Measurements from ENCODE around the gene EEF2K.

Gene EEF2K

DNA sequence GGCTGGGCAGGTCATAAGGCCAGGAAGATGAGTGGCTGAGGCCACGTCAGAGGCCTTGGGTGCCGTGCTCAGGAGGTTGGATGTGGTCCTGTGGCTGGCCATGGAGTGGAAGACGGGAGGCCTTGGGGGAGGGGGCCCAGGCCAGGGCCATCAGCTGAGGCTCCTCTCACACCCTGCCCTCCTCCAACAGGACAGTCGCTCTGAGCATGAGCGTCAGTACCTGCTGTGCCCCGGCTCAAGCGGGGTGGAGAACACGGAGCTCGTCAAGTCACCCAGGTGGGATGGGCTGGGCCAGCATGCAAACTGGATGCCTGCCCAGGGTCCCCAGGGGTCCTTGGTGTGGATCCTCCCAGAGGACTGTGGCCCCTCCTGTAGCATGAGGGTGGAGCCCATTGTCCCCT is 110.3 kb downstream of the EEF2K start:
- TF ChIP-seq, protein P1, sequence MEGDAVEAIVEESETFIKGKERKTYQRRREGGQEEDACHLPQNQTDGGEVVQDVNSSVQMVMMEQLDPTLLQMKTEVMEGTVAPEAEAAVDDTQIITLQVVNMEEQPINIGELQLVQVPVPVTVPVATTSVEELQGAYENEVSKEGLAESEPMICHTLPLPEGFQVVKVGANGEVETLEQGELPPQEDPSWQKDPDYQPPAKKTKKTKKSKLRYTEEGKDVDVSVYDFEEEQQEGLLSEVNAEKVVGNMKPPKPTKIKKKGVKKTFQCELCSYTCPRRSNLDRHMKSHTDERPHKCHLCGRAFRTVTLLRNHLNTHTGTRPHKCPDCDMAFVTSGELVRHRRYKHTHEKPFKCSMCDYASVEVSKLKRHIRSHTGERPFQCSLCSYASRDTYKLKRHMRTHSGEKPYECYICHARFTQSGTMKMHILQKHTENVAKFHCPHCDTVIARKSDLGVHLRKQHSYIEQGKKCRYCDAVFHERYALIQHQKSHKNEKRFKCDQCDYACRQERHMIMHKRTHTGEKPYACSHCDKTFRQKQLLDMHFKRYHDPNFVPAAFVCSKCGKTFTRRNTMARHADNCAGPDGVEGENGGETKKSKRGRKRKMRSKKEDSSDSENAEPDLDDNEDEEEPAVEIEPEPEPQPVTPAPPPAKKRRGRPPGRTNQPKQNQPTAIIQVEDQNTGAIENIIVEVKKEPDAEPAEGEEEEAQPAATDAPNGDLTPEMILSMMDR (IDR thresholded peaks at IDR 0.05) = no peak

DNA sequence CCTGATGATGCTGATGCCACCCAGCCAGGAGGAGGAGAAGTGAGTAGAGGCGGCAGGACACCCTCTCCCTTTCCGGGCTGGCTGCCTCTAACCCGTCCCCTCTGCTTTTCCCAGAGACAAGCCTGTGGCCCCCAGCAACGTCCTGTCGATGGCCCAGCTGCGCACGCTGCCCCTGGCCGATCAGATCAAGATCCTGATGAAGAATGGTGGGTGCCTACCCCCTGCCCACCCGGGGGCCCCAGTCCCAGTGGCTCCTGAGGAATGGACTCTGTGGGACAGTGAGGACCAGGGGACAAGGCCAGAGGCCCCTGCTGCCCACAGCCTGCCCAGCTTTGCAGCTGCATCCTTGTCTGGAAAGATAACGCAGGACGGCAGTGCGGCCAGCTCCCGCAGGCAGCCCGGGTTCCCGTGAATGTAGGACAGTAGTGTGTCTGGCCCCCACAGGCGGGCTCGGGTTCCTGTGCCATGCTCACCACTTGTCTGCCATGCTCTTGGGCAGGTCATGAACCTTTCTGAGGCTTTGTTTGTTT is 111.0 kb downstream of the EEF2K start:
- TF ChIP-seq, protein P1 (IDR thresholded peaks at IDR 0.05) = no peak

DNA sequence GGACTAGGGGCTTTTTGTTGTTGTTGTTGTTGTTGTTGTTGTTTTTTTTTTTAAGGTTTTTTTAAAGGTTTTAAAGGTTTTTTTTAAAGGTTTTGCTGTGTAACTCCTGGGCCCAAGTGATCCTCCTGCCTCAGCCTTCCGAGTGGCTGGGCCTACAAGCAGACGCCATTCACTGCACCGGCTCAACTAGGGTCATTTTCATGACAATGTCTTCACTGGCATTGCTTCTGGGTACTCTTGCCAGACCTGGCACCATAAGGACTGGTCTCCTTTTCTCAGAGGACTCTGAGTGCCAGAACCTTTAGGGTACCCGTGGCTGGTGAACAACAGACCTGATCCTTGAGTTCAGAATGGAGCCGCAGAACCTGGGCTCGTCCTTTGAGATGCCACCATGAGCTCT is 111.5 kb downstream of the EEF2K start:
- TF ChIP-seq, protein P1 (IDR thresholded peaks at IDR 0.05) = no peak

DNA sequence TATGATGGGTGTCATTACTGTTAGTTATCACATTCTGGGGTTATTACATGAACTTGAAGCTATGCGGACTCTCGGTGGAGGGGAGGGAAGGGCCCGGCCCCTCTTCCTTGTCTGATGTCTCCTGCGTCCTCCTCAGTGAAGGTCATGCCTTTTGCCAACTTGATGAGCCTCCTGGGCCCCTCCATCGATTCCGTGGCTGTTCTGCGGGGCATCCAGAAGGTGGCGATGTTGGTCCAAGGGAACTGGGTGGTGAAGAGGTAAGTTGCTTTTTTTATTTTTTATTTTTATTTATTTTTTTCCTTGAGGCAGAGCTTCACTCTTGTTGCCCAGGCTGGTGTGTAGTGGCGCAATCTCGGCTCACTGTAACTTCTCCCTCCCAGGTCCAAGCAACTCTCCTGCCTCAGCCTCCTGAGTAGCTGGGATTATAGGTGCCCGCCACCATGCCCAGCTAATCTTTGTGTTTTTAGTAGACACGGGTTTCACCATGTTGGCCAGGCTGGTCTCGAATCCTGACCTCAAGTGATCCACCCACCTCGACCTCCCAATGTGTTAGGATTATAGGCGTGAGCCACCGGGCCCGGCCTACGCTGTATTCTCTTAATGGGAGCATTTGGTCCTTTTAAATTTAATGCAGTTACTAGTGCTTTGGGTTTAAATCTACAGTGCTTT is 112.7 kb downstream of the EEF2K start:
- TF ChIP-seq, protein P1 (IDR thresholded peaks at IDR 0.05) = peak; percentile 64

DNA sequence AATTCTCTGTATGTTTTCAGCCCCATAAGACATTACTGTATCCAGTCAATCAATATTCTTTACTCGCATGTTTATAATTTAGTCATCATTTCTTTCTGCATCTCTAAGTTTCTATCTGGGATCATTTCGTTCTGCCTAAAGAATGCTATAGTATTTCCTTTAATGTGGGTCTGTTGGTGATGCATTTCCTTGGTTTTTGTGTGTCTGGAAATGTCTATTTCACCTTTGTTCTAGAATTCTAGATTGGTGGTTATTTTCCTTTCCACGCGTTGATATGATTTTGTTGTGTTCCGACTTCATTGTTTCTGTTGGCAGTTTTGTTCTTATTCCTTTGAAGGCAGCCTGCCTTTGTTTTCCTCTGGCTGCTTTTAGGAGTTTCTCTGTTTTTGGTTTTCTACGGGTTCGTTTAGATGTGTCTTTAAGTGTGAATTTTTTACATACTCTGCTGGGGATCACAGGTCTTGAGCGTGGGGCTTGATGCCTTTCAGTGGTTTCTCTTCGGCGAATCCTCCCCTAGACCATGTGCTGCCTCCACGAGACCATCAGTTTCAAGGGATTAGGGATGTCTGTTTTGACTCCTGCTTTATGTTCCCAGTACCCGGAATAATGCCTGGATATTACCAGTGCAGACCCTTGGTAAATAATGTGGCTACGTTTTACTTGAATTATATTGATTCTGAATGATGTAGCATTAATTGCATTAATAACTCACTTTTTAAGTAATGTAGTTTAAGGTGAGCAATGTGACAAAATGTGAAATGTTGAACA is 114.7 kb downstream of the EEF2K start:
- TF ChIP-seq, protein P1 (IDR thresholded peaks at IDR 0.05) = no peak

DNA sequence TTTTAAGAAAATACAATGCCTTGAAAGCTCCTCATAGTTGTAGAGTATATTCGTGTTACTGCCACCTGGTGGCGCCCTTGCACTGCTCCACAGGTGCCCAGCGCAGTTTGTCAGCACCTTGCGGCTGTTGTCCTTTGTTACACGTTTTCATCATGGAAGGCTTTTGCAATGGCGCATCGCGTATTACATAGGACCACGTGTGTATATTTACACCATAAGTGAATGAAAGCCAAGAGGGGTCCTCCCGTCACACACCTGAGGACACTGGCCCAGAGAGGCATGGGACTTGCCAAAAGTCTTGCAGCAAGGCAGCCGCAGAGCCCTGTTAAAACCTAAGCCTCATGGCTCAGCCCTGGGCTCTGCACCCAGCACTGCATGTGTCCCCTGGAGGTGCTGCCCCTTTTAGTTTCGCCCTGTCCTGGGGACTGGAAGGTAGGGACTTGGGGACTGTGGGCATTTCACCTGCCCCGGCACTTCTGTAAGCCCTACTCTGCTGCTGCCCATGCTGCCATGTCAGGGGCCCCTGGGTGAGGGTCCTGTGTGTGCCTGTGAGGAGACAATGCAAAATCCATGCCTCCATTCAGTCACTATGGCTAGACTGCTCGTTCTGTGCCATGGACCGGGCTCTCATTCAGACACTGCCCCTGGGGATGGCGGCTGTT is 115.4 kb downstream of the EEF2K start:
- TF ChIP-seq, protein P1 (IDR thresholded peaks at IDR 0.05) = peak; percentile 94

DNA sequence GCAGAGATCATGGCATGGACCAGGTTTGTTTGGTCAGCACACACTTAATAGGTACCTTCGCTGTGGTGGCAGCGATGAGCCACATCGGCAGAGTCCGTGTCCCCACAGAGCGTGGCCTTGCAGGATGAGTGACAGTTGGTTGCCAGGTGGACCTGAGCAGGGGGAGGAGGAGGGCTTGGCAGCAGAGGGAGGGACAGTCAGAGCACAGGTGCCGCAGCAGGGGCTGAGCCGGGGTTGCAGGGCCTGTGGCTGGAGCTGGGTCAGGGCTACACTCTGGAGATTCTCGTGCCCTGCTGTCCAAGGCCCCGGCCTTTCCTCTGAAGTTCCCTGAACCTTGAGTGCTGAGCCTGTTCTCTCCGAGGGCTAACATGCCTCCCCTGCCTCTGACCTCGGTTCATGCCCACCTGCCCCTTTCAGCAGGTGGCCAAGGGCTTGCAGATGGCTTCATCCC is 116.0 kb downstream of the EEF2K start:
- TF ChIP-seq, protein P1 (IDR thresholded peaks at IDR 0.05) = no peak
